Spleen (tissue), 7 donors: ENCODE measurements around the gene RO60.

Source experiments
- POLR2A ChIP-seq, 3 donors: fragments of 450-650 bp; IDR thresholded peaks; one replicate each; pipeline ENCODE4 v1.5.1; 2017; ENCODE audit warnings: antibody characterized with exemption in 3 of 3, mild to moderate bottlenecking in 1 of 3
- POLR2AphosphoS5 ChIP-seq, 3 donors: sonication (generic); formaldehyde crosslinking; IDR thresholded peaks; one replicate each; pipeline ENCODE4 v1.5.1; 2017; ENCODE audit warnings: antibody characterized with exemption in 3 of 3
- TF ChIP-seq, protein P1 (sequence below), 11 experiments: fragments of 200-600 bp in 7 of 11; fragments of 450-650 bp in 4 of 11; sonication (generic) in 4 of 11; IDR thresholded peaks in 8 of 11; conservative IDR thresholded peaks in 3 of 11; 1 replicate in 7 of 11; 2 replicates in 4 of 11; pipeline versions ENCODE4 v1.4.0 to v1.8.0; 2016 to 2021; ENCODE audit warnings: antibody characterized with exemption in 11 of 11, inconsistent platforms in 4 of 11, mild to moderate bottlenecking in 1 of 11
- donor health status: DM: no; HTN: no; CAD: no; lungs with moderate emphysema.
- donor health status: DM: no; HTN: no; CAD: no.
- donor health status: DM: no; HTN: no; CAD: no.

DNA sequence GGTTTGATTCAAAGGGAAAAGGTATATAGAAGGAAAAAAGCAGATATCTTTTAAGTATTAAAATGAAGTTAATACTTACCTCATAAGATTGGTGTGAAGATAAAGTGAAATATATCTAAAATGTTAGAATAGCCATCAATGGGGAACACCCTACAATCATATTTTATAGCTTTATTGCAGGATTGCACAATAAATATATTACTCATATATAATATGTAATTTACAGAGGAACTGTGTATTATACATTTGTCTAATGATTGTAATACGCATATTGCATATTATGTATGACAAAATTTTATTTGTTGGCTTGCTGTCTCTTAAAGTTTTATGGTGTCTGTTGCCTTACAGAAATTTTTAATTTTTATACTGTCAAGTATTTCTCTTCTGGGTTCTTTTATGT lies 48.0 kb upstream of the RO60 start:
- TF ChIP-seq, protein P1, sequence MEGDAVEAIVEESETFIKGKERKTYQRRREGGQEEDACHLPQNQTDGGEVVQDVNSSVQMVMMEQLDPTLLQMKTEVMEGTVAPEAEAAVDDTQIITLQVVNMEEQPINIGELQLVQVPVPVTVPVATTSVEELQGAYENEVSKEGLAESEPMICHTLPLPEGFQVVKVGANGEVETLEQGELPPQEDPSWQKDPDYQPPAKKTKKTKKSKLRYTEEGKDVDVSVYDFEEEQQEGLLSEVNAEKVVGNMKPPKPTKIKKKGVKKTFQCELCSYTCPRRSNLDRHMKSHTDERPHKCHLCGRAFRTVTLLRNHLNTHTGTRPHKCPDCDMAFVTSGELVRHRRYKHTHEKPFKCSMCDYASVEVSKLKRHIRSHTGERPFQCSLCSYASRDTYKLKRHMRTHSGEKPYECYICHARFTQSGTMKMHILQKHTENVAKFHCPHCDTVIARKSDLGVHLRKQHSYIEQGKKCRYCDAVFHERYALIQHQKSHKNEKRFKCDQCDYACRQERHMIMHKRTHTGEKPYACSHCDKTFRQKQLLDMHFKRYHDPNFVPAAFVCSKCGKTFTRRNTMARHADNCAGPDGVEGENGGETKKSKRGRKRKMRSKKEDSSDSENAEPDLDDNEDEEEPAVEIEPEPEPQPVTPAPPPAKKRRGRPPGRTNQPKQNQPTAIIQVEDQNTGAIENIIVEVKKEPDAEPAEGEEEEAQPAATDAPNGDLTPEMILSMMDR (IDR thresholded peaks at IDR 0.05 in 8 of 11, conservative IDR thresholded peaks at IDR 0.05 in 3 of 11): no peak
- TF ChIP-seq POLR2AphosphoS5 (IDR thresholded peaks at IDR 0.05): no peak
- TF ChIP-seq POLR2A (IDR thresholded peaks at IDR 0.05): no peak
